Measurements from ENCODE around the gene GLB1L2.

- TF ChIP-seq FOXJ3 (CRISPR knock-in tag; IDR thresholded peaks at IDR 0.05) (peak; percentile 35; the same call in 1 of the 2 replicates), RCOR1 (IDR thresholded peaks at IDR 0.05; ENCODE audit: low read length) (no peak), TAF1 (IDR thresholded peaks at IDR 0.05; ENCODE audit: borderline replicate concordance, low read depth, low read length) (no peak), ZBTB33 (IDR thresholded peaks at IDR 0.05; ENCODE audit: borderline replicate concordance, low read depth) (no peak), RAD21 (IDR thresholded peaks at IDR 0.05; ENCODE audit: low read length) (no peak)
- TF ChIP-seq, protein P1, sequence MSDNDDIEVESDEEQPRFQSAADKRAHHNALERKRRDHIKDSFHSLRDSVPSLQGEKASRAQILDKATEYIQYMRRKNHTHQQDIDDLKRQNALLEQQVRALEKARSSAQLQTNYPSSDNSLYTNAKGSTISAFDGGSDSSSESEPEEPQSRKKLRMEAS (IDR thresholded peaks at IDR 0.05; ENCODE audit: low read depth), result no peak
- TF ChIP-seq, protein P2, sequence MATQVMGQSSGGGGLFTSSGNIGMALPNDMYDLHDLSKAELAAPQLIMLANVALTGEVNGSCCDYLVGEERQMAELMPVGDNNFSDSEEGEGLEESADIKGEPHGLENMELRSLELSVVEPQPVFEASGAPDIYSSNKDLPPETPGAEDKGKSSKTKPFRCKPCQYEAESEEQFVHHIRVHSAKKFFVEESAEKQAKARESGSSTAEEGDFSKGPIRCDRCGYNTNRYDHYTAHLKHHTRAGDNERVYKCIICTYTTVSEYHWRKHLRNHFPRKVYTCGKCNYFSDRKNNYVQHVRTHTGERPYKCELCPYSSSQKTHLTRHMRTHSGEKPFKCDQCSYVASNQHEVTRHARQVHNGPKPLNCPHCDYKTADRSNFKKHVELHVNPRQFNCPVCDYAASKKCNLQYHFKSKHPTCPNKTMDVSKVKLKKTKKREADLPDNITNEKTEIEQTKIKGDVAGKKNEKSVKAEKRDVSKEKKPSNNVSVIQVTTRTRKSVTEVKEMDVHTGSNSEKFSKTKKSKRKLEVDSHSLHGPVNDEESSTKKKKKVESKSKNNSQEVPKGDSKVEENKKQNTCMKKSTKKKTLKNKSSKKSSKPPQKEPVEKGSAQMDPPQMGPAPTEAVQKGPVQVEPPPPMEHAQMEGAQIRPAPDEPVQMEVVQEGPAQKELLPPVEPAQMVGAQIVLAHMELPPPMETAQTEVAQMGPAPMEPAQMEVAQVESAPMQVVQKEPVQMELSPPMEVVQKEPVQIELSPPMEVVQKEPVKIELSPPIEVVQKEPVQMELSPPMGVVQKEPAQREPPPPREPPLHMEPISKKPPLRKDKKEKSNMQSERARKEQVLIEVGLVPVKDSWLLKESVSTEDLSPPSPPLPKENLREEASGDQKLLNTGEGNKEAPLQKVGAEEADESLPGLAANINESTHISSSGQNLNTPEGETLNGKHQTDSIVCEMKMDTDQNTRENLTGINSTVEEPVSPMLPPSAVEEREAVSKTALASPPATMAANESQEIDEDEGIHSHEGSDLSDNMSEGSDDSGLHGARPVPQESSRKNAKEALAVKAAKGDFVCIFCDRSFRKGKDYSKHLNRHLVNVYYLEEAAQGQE (IDR thresholded peaks at IDR 0.05; ENCODE audit: low read depth, low read length), result no peak
These were observed 67.0 kb downstream of the GLB1L2 start for GRCh38 chr11:134398644-134399292.
